ENCODE measurements around the gene ALKAL2.

ALKAL2 gene

DNA sequence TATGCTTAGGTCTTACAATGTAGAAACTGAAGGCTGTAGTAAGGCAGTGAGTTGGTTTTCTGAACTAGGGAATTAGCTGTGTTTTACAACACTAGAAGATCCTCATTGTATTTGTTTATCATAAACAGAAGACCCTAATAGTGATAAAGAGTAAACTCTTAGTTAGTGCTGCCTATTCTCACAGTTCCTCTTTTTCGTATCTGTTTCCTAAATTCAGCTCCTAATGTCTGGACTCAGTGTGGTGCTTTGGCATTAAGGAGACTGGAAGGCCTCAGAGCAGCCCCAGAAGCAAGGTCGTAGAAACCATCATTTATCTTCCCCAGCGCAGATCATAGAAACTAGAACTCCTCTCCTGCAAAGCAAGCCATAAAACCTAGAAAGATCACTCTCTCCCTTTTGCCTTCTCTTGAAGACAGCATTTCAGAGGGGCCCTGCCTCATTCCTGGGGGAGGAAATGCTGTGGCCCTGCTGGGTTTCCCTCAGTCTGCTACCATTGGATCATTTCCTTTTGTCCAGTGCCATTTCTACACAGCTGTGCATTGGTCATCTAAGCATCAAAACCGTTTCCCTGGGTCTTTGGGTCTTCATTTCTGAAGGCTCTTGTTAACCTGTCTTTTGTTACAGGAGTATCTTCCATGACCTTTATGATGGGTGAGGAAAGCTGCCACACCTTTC, 18.4 kb downstream of the ALKAL2 start:
- FAIRE-seq = no peak

DNA sequence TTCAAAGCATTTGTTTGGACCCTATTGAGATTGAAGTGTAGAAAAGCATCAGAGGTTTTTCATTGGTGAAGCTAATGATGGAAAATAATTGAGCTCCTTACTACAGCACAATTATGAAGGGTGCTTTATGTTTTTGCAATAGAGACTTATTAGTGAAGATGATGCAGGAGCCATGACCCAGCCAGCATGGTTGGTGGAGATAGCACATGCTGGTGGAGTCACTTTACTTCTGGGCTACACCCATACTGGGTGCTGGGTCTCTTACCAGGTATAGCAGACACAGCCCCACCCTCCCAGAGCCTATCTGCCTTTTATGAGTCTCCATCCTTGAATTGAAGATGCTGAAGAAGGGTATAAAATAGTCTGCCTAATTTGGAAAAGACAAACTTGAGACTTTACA, 19.6 kb downstream of the ALKAL2 start:
- FAIRE-seq = no peak

DNA sequence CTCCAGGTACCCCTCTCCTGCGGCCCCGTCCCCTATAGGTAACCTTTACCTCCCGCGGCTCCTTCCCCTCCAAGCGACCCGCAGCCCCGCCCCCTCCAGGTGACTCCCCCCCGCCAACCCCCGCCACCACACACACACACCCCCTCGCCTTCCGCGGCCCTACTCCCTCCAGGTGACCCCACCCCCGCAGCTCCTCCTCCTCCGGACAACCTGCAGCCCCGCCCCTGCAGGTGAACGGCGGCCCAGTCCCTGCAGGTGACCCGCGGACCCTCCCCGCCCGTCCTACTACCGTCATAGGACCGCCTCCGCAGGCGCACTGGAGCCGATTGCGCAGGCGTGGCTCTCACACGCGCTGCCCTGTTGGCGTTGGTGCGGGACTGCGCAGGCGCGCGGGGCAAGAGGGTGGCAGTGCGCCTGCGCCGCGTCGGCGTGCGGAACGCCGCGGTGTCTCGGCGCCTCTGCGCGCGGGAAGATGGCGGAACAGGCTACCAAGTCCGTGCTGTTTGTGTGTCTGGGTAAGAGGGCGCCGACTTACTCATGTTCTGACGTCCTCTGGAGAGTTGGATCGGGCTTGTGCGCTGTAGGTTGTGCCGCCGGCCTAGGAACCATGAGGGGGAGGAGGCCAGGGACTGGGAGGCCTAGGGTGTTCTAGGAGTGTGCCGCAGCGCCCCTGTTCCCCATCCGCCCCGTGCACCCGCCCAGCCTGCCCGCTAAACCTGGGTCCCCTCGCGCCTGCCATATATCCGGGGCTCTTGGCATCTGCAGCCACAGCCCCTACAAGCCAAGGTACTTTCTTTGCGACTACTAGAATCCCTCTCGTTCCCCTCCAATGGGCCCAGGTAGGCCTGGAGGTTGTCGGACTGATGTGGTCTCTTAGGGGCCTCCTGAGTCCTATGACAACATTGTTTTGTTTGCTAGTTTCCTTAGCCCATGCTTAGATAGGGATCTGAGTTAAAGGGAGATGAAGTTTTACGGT, 23.1 kb downstream of the ALKAL2 start, which contains the start of gene ACP1:
ACP1 (plus strand) TSS at position 455 of the 976 bp plus-strand sequence; CDS start at position 473, 18 bp downstream.
- no peak for FAIRE-seq

DNA sequence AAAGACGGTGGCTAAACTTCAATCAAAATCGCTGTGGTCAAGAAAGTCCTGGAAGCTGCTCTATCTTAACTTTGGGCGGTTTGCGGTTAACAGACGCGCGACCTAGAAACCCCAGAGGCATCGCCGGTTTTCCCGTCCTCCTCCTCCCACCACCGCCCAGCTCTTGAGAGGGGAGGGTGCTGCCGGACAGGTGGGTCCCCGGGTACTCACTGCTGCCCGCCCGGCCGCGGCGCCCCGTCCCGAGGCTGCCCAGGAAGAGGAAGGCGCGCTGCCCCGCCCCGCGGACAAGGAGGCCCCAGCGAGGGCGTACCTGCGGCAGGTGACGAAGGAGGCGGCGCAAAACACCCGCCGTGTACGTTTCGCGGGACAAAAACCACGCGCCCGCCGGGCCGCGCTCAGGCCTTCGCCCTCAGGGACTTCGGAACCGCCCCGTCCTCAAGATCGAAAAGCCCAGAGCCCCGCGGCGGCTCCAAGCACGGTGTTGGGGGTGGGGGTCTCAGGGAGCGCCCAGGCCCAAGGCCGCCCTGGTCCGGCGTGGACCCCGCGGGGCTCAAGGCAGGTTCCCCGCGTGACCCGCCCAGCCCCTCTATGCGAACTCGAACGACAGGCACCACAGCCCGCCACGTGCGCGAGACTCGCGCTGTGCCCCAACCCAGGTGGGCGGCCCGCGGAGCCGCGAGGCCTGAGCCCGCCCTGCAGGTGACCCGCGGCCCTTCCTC, 24.0 kb downstream of the ALKAL2 start, which contains the start of gene SH3YL1:
SH3YL1 (minus strand) TSS at position 259 of the 719 bp plus-strand sequence; CDS start at position 211, 48 bp downstream.
- FAIRE-seq = no peak

DNA sequence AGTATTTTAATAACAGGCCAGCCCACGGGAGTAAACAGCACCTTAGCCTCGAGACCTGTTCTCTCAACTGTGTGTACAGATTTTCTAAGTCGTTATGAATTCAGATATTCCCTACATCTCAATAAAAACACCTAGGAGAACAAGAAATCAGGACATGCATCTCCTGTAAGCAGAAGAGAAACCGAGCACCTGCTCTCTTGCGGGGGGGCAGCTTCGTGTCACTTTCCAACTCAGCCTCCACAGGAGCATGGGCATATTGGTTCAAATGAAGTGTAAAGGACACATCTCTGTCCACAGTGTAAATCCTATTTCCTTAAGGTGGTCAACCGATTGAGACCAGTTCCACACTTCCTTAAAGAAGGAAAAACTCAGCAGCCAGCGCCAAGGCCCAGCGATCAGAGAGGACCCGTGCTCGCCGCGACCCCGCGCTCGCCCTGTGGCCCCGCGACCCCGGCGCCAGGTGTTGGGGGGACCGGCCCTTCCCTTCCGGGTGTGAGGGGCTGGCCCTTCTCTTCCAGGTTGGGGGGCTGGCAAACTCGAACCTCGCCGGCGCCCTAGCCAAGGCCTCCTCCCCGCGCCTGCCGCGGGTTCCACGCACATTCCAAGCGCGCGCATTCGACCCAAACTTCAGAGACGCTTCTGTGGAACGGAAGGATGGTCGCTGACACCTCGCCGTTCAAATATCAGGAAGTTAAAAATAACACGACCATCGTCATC, 24.7 kb downstream of the ALKAL2 start:
- no peak for FAIRE-seq

DNA sequence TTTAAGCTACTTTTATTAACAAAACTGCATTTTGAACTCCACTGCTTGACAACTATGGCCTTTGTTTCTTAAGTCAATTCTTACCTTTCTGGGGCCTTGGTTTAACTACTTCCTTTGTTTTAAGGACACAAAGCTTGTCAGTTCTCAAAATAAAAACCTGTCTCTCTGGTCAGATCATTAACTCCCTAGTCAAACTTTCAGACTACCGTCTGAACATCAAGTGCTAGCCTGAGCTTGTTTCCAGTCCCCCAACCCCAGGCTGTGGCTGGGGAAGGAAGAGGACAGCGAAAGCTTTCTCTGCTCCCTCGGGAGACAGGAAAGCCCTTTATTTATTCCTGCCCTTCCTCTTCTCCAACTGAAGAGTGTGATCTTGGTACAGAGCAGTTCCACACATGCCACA, 25.8 kb downstream of the ALKAL2 start:
- FAIRE-seq = no peak

DNA sequence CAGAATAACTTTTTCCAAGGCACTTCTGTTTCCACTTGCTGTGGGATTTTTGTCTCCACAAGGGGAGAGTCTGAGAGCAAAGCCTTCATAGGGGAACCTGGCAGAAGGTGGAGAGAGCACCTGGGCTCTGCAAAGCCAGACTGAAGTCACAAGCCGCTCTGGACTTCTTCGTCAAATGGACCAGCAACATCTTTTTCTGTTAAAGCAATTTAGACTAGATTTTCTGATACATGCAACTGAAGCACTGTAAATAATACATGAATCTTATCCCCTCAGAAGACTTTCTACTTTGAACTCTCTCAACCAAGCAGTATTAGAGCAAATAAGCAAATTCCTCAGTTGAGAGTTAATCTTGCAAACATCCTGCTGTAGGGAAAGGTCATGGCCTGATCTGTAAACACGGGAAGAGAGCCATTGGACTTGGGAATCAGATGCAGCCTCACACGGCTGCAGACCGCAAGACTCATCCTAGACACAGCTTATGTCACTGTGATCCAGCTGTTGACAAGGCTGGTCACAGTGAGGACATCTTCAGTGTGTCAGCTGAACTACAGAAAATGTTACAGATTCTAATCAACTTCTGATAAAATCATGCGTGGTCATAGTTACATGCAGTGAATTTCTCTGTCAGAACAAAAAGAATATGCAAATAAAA, 27.3 kb downstream of the ALKAL2 start:
- FAIRE-seq = no peak

DNA sequence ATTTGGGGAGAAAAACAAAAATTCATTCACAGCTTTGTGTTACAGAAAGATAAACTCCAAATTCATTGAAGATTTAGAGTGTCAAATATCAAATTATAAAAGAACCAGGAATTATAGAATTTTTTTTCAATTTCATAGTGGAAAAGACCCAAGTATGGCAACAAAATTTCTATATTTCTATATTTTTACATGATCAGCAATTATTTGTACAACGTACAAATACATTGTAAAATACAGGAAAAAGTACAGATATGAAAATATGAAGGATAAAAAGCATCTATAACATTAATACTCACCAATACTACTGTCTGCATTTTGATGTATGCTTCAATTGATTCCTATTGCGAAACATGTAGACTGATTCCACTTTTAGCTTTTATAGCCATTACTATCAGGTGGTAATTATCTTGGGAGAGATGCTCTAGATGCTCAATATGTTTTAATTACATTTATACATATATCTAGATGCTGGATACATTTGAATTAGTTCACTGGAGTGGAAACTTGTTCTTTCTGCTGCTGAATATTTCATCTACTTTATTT, 28.0 kb downstream of the ALKAL2 start:
- no peak for FAIRE-seq

DNA sequence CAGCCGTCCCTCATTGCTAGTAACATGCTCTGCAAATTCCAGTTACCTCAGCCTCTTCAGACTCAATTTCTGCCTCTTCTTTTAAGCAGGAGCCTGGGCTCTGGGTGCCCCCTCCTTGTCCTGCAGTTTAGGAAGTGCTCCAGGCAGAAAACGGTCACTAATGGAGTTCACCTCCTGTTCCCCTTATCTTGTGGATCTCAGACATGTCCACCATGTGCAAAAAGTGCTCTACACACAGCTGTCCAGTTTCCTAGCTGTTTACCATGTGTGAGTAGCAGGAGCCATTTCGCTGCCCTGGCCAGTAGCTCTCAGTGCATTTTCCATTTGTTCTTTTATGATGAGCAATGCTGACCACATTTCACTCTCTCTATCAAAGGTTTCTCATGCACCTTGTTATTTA, 29.0 kb downstream of the ALKAL2 start:
- no peak for FAIRE-seq

DNA sequence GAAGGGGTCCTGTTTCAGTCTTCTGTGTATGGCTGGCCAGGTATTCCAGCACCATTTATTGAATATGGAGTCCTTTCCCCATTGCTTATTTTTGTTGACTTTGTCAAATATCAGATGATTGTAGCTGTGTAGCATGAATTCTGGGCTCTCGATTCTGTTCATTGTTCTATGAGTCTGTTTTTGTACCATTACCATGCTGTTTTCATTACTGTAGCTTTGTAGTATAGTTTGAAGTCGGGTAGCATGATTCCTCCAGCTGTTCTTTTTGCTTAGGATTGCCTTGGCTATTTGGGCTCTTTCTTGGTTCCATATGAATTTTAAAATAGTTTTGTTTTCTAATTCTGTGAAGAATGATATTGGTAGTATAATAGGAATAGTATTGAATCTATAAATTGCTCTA, 30.0 kb downstream of the ALKAL2 start:
- FAIRE-seq = no peak

DNA sequence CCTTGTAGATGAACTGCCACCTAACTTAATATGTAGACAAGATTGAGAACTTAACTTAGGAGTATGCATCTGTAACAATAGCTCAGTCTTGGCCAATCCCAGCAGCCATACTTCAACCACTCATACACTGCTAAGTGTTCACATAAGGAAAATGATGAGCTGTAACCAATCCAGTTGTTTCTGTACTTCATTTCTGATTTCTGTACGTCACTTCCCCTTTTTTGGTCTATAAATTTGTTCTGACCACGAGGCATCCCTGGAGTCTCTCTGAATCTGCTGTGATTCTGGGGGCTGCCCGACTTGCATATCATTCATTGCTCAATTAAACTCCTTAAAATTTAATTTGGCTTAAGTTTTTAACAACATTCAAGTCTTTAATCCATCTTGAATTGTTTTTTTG, 30.5 kb downstream of the ALKAL2 start:
- no peak for FAIRE-seq

DNA sequence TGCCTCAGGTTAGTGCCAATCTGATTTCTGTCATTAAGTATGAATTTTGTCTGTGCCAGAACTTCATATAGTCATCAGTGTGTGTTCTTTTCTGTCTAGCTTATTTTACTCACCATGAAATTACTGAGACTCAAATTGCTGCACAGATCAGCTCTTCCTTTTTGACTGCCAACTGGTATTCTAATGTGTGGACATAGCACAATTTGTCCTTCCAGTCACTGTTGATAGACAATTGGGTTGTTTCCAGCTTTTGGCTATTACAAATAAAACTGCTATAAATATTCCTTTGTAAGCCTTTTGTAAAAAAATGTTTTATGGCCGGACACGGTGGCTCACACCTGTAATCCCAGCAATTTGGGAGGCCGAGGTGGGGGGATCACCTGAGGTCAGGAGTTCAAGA, 31.8 kb downstream of the ALKAL2 start:
- FAIRE-seq = no peak

DNA sequence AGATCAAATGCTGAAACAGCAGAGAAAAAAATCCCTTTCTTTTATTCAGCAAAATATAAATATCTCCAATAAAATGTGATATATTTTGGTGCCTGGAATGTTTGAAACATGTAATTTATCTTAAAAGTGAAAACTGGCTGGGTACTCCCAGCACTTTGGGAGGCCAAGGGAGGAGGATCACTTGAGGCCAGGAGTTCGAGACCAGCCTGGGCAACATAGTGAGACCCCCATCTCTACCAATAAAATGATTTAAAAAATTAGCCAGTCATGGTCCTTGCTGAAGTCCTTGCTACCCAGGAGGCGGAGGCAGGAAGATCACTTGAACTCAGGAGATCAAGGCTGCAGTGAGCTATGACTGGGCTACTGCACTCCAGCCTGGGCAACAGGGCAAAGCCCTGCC, 32.7 kb downstream of the ALKAL2 start:
- FAIRE-seq = no peak

DNA sequence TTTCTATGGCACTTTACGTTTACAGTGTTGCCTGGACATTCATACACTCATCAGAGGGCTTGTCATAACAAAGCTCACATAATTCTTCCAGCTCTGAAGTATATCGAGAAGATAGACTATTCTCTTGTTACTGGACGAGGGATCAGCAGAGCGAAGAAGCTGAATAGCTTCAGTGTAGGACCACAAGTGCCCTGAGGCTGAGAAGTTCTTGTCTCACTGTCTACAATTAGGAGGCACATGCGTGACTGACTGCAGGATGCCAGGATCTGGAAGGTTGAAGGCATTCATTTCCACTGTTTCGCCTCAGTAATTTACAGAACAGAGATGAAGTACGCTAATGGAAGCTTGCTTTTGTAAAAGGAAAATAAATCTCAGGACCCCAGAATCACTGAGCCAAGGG, 33.6 kb downstream of the ALKAL2 start:
- no peak for FAIRE-seq

DNA sequence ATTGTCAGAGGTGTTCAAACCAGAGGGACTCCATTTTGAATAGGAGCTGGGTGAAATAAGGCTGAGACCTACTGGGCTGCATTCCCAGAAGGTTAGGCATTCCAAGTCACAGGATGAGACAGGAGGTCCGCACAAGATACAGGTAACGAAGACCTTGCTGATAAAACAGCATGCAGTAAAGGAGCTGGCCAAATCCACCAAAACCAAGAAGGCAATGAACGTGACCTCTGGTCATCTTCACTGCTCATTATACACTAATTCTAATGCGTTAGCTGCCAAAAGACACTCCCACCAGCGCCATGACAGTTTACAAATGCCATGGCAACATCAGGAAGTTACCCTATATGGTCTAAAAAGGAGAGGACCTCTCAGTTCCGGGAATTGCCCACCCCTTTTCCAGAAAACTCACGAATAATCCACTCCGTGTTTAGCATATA, 34.7 kb downstream of the ALKAL2 start:
- no peak for FAIRE-seq

DNA sequence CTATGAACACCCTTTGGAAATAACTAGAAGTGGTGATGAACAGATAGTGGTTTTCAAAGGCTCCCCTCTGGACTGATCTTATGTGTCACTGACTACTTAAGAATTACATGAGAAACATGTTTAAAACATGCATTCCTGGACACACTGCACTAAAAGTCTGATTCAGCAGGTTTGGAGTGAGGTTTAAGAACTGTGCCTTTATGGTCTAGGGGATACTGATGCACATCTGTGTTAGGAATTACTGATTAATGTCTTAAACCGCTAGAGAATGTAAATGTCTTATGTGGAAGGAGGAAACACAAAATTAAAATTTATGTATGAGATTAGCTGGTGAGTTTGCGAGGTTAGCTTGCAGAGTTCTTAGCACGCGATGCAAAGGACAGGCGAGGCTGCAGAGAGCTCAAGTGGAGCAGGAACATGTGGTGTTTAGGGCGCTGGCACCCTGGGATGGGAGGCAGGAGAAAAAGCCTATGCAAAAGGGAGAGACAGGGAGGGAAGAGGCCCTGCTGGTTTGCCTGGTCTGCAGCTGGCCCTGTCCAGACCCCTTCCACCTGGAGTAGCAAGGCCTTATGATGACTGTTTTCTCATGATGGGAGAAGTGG, 35.8 kb downstream of the ALKAL2 start:
- no peak for FAIRE-seq

DNA sequence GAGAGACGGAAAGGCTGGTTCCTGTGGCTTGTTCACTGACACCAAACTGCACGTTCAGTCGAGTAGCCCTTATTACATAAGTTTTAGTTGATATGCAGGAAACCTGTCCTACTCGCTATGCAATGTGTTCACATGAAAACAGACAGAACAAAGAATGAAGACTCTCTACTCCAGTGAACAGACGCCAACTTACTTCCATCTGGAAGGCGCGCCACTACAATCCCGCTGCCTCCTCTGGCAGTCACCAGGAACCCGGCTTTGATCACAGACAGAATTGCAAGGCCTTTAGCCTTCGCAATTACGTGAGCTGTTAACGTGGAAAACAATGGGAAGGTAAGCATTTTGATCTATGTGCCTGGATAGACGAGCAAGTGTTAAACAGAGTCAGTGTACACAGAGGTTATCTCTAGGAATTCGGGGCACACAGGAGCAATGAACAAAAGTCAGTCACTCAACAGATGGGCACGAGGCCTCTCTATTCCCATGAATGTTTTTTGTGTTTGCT, 38.3 kb downstream of the ALKAL2 start:
- no peak for FAIRE-seq

DNA sequence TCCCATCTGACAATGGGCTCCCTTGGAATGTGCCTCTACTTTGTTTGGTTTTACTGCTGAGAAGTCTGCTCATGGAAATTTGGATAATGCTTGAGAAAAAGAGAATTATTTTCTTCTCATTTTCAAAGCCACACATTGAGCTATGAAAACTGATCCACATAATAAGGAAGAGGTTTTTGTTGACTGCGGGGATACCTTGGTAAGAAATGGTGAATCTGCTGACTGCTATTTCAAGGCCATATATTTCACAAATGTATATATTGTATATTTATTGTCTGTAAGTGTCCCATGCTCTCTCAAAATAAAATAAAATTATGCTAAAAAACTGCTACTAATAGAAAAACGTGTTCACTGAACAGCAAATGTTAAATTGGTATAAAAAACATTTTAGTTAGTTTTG, 39.2 kb downstream of the ALKAL2 start:
- no peak for FAIRE-seq

DNA sequence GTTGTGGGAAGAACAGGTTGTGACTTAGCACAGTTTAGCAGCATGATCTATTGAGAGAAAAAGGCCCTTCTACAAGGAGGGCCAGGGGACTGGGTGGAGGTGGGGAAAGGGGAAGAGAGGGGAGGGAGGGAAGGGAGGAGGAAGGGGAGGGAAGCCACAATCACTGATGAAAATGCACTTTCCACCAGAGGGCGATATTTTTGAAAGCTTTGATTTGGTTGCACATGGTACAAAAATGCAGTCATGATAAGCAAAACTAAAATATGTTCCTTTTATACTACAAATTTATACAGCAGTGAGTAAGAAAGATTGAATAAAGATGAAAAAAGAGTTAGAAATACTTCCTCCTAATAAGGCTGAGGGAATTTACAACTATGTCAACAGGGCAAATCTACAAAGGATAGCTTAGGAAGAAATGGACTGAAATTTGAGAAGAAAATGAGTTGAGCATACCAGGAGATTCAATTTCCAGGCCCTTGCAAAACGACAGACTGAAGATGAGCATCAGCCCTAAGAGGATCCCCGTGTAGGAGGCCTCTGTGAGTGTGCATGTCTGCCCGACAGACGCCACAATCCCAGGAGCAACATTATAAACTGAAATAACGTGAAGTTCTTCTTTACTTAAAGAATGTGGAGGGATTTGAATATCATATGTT, 41.3 kb downstream of the ALKAL2 start:
- FAIRE-seq = no peak

DNA sequence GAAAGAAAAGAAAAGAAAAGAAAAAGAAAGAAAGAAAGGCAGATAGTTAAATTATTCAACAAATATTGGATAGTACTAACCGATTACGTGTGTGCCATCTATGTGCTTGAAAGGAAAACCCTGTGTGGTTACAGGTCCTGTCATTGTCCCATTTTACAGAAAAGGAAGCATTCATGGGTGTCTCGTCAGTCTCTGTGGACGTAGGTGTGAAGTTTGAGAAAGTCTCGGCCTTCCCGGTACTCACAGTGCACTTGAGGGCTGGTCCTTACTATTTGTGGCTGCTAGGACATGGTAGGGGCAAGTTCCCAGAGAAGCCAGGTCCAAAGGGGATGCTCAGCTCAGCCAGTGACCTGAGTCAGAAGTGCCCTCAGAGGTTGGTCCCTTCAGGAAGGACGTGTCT, 43.3 kb downstream of the ALKAL2 start:
- FAIRE-seq = no peak

DNA sequence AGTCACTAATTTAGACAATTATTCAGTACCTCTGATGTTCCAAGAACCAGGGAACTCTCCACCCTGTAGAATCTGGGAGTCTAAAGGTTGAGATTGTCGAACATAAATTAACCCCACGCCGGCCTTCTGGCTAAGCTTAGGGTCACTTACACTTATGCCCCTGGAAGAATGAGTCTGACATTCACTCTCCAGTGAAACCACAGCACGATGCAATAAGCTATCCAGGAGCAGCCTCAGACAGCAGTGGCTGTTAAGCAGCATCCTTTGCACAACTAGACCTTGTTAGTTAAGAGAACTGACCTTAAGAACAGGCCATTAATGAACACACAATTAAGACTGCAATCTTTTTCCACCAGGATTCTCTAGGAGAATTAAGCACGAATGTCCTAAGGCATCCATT, 49.0 kb downstream of the ALKAL2 start:
- no peak for FAIRE-seq
